ENCODE data around the gene CDH5.

GRCh38 chr16:66382171-66382965, 15.9 kb downstream of the CDH5 start:
- TF ChIP-seq EZH2phosphoT487 (IDR thresholded peaks at IDR 0.05; ENCODE audit: borderline replicate concordance, low read depth), result no peak
- TF ChIP-seq CTCF (IDR thresholded peaks at IDR 0.05), result no peak; the same call in 1 of the 2 replicates
- TF ChIP-seq REST (IDR thresholded peaks at IDR 0.05; ENCODE audit: low read depth, low read length), result no peak
- TF ChIP-seq MAX (IDR thresholded peaks at IDR 0.05; ENCODE audit: low read depth), result no peak
